HepG2 (cell line): ENCODE results near the gene MAMDC2. TPM values are rescaled to one million over a fixed set of nuclear protein-coding genes. Genes with fewer than 3 reads are reported as not detected.

Experiments
- ATAC-seq: fragments of 200-7000 bp; cut with Tn5 transposase; 3 replicates; pipeline ENCODE4 v1.9.1; 2020; ENCODE audit warnings: mild to moderate bottlenecking, moderate library complexity
- BruUV-seq: library from RNA; stranded (reverse); fragments of 400-500 nt; replicated peaks from 2 replicates; lab custom pipeline; 2021; lab: Mats Ljungman, UMichigan
- CTCF ChIA-PET: fragments of 300-600 bp; formaldehyde crosslinking; extraction: SDS; loops from one replicate; lab custom pipeline; 2021; ENCODE audit warnings: low total read pairs, inconsistent platforms, low intra/inter-chr PET ratio; lab: Yijun Ruan, JAX
- POLR2A ChIA-PET: fragments of 350-600 bp; sonication (Branson Sonifier 250); formaldehyde crosslinking; loops from one replicate; lab custom pipeline; 2020; ENCODE audit warnings: antibody characterized with exemption, inconsistent platforms; lab: Yijun Ruan, JAX
- DNase-seq: peaks from one replicate; pipeline ENCODE4 v3.0.0-alpha.2; 2015; ENCODE audit warnings: low spot score
- FAIRE-seq: peaks from 3 replicates; lab custom pipeline; 2011; peaks lifted over from hg19 to GRCh38; lab: Jason Lieb, UNC
- H2AFZ ChIP-seq: one replicate; pipeline ENCODE4 v1.6.1; 2011; ENCODE audit warnings: low read length, inconsistent platforms
- H3K27ac ChIP-seq: fragments of 300-600 bp; 3 replicates; pipeline ENCODE4 v1.8.0; 2011; ENCODE audit warnings: mixed run types, mild to moderate bottlenecking, mixed read lengths, low read length, inconsistent platforms; ENCODE audit not compliant: insufficient read depth; ENCODE audit errors: extremely low read length
- H3K27me3 ChIP-seq, 2 experiments: fragments of 200-600 bp in 1 of 2; 2 replicates in 1 of 2; 3 replicates in 1 of 2; pipeline versions ENCODE4 v1.6.0 to v1.8.0; 2011; ENCODE audit warnings: low read length in 2 of 2, mild to moderate bottlenecking in 2 of 2, moderate library complexity in 2 of 2, inconsistent platforms in 1 of 2; ENCODE audit not compliant: insufficient read depth in 2 of 2, control insufficient read depth in 1 of 2
- H3K36me3 ChIP-seq, 2 experiments: fragments of 200-600 bp in 1 of 2; replicated peaks in 1 of 2; 2 replicates in 1 of 2; 3 replicates in 1 of 2; pipeline versions ENCODE4 v1.5.1 to v1.8.0; 2011; ENCODE audit warnings: low read length in 2 of 2, inconsistent platforms in 1 of 2; ENCODE audit not compliant: insufficient read depth in 2 of 2, control insufficient read depth in 1 of 2
- H3K4me1 ChIP-seq: 2 replicates; pipeline ENCODE4 v1.5.1; 2012; ENCODE audit warnings: low read length, inconsistent platforms; ENCODE audit not compliant: insufficient read depth
- H3K4me2 ChIP-seq: 2 replicates; pipeline ENCODE4 v1.6.0; 2011; ENCODE audit warnings: low read depth, low read length, inconsistent platforms
- H3K4me3 ChIP-seq, 3 experiments: fragments of 200-600 bp in 1 of 3; sonication (generic), shearing (Covaris generic) in 1 of 3; replicated peaks in 1 of 3; 2 replicates each; pipeline ENCODE4 v1.5.1; 2011 to 2016; ENCODE audit warnings: low read length in 3 of 3, inconsistent platforms in 2 of 3, low read depth in 2 of 3, mild to moderate bottlenecking in 2 of 3, control low read depth in 1 of 3, mixed read lengths in 1 of 3; ENCODE audit not compliant: insufficient read depth in 1 of 3
- H3K79me2 ChIP-seq: one replicate; pipeline ENCODE4 v1.6.1; 2011; ENCODE audit warnings: low read length, inconsistent platforms; ENCODE audit not compliant: insufficient read depth
- H3K9ac ChIP-seq: 2 replicates; pipeline ENCODE4 v1.6.0; 2011; ENCODE audit warnings: mild to moderate bottlenecking, low read depth, low read length, inconsistent platforms; ENCODE audit not compliant: insufficient read depth
- H3K9me3 ChIP-seq: 2 replicates; pipeline ENCODE4 v1.5.1; 2012; ENCODE audit warnings: mild to moderate bottlenecking, low read length
- H4K20me1 ChIP-seq: 2 replicates; pipeline ENCODE4 v1.6.0; 2011; ENCODE audit warnings: inconsistent platforms, mild to moderate bottlenecking, low read length, moderate library complexity; ENCODE audit not compliant: insufficient read depth
- AFF4 ChIP-seq: sonication (generic); formaldehyde crosslinking; IDR thresholded peaks from 2 replicates; pipeline ENCODE4 v1.4.0; 2020; ENCODE audit warnings: missing genetic modification reagents
- HIVEP1 ChIP-seq: sonication (generic); formaldehyde crosslinking; IDR thresholded peaks from 2 replicates; pipeline ENCODE4 v1.4.0; 2020; ENCODE audit warnings: mild to moderate bottlenecking, missing genetic modification reagents
- MLXIP ChIP-seq: sonication (generic); formaldehyde crosslinking; IDR thresholded peaks from 2 replicates; pipeline ENCODE4 v1.9.0; 2021; ENCODE audit warnings: missing genetic modification reagents, borderline replicate concordance
- PAX8 ChIP-seq: sonication (generic); formaldehyde crosslinking; IDR thresholded peaks from 2 replicates; pipeline ENCODE4 v1.8.0; 2022; ENCODE audit warnings: mild to moderate bottlenecking, missing genetic modification reagents, borderline replicate concordance
- SRSF9 ChIP-seq: fragments of 200-400 bp; formaldehyde crosslinking; IDR thresholded peaks from 2 replicates; pipeline ENCODE4 v1.6.1; 2018; ENCODE audit warnings: borderline replicate concordance, mild to moderate bottlenecking, low read depth, low read length; ENCODE audit not compliant: insufficient read depth, poor library complexity, severe bottlenecking
- TBX2 ChIP-seq: sonication (generic); formaldehyde crosslinking; IDR thresholded peaks from 2 replicates; pipeline ENCODE4 v1.5.0; 2020; ENCODE audit warnings: missing genetic modification reagents, mild to moderate bottlenecking, borderline replicate concordance
- TOPORS ChIP-seq: sonication (generic); formaldehyde crosslinking; IDR thresholded peaks from 2 replicates; pipeline ENCODE4 v1.8.0; 2023; ENCODE audit warnings: mild to moderate bottlenecking, missing genetic modification reagents
- ZNF747 ChIP-seq: sonication (generic); formaldehyde crosslinking; IDR thresholded peaks from 2 replicates; pipeline ENCODE4 v1.8.1; 2023; ENCODE audit warnings: missing genetic modification reagents, mild to moderate bottlenecking, borderline replicate concordance
- WGBS: methylation state at CpG from one replicate; pipeline ENCODE4 v1.1.6; 2017; ENCODE audit warnings: low lambda C conversion rate; 5-methylcytosine and 5-hydroxymethylcytosine counted together
- in situ Hi-C: cut with HindIII; loops from 2 replicates; pipeline ENCODE4 v1.10.0; 2017; ENCODE audit warnings: low pct_unique_long_range_greater_than_20kb; ENCODE audit not compliant: extremely low pct_ligation_motif_present
- intact Hi-C: fragments of 100-400 bp; cut with micrococcal nuclease; formaldehyde crosslinking; loops from one replicate; pipeline ENCODE4 v1.10.0; 2022; ENCODE audit not compliant: unreplicated experiment
- polyA plus RNA-seq, 8 experiments: library from polyadenylated mRNA; depleted of rRNA in 3 of 8; stranded (reverse) in 7 of 8; unstranded in 1 of 8; fragments of >200 nt; fragmentation: Illumina TruSeq in 4 of 8; extraction: Trizol in 4 of 8; gene quantifications; 2 replicates each; pipeline versions ENCODE4 v1.2.1 to v1.2.3, GENCODE V29; 2011 to 2016; ENCODE audit warnings: low read depth in 4 of 8, missing spikeins in 1 of 8, mixed read lengths in 1 of 8; ENCODE audit not compliant: insufficient read depth in 1 of 8
- total RNA-seq, 5 experiments: library from RNA; depleted of rRNA; stranded (reverse); fragments of >200 nt; fragmentation: Illumina TruSeq; extraction: Trizol; gene quantifications; 2 replicates each; pipeline ENCODE4 v1.2.3, GENCODE V29; 2016; ENCODE audit warnings: low read depth in 1 of 5
- TF ChIP-seq, protein P1 (sequence below): fragments of 450-650 bp; IDR thresholded peaks from 2 replicates; pipeline ENCODE4 v1.6.1; 2017; ENCODE audit warnings: mild to moderate bottlenecking
- TF ChIP-seq, protein P2 (sequence below): sonication (generic); formaldehyde crosslinking; IDR thresholded peaks from 2 replicates; pipeline ENCODE4 v1.8.1; 2023; ENCODE audit warnings: mild to moderate bottlenecking, inconsistent platforms, moderate library complexity, missing genetic modification reagents, borderline replicate concordance
- TF ChIP-seq, protein P3 (sequence below): IDR thresholded peaks from 2 replicates; pipeline ENCODE4 v1.6.1; 2016; ENCODE audit warnings: missing genetic modification reagents, missing compliant biosample characterization

The MAMDC2 gene
- total and polyA plus RNA-seq, 2 of the 13 experiments (the other 11 are each of a cell fraction or from before 2014, with no cell fraction given) = not detected

GRCh38 chr9:70053864-70054263 is 10.2 kb downstream of the MAMDC2 start (continued):
- TF ChIP-seq, protein P1, sequence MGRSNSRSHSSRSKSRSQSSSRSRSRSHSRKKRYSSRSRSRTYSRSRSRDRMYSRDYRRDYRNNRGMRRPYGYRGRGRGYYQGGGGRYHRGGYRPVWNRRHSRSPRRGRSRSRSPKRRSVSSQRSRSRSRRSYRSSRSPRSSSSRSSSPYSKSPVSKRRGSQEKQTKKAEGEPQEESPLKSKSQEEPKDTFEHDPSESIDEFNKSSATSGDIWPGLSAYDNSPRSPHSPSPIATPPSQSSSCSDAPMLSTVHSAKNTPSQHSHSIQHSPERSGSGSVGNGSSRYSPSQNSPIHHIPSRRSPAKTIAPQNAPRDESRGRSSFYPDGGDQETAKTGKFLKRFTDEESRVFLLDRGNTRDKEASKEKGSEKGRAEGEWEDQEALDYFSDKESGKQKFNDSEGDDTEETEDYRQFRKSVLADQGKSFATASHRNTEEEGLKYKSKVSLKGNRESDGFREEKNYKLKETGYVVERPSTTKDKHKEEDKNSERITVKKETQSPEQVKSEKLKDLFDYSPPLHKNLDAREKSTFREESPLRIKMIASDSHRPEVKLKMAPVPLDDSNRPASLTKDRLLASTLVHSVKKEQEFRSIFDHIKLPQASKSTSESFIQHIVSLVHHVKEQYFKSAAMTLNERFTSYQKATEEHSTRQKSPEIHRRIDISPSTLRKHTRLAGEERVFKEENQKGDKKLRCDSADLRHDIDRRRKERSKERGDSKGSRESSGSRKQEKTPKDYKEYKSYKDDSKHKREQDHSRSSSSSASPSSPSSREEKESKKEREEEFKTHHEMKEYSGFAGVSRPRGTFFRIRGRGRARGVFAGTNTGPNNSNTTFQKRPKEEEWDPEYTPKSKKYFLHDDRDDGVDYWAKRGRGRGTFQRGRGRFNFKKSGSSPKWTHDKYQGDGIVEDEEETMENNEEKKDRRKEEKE = no peak
- TF ChIP-seq ZNF747 (CRISPR knock-in tag) = no peak
- TF ChIP-seq, all 625 proteins: peak for 0

GRCh38 chr9:70054521-70054920 is 10.9 kb downstream of the MAMDC2 start:
- H3K9ac ChIP-seq = no peak overlapping the region
- ATAC-seq = no peak
- no peak overlapping the region for H3K4me3 ChIP-seq
- no peaks in the 10 kb centered on the region for H3K4me1 ChIP-seq
- TF ChIP-seq SRSF9 (no peak), TOPORS (CRISPR knock-in tag) (no peak), MLXIP (CRISPR knock-in tag) (no peak), HIVEP1 (CRISPR knock-in tag) (no peak), PAX8 (CRISPR knock-in tag) (no peak), AFF4 (CRISPR knock-in tag) (no peak), TBX2 (CRISPR knock-in tag) (no peak)
- TF ChIP-seq, protein P2, sequence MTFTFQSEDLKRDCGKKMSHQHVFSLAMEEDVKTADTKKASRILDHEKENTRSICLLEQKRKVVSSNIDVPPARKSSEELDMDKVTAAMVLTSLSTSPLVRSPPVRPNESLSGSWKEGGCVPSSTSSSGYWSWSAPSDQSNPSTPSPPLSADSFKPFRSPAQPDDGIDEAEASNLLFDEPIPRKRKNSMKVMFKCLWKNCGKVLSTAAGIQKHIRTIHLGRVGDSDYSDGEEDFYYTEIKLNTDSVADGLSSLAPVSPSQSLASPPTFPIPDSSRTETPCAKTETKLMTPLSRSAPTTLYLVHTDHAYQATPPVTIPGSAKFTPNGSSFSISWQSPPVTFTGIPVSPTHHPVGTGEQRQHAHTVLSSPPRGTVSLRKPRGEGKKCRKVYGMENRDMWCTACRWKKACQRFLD (CRISPR knock-in tag) = no peak
- TF ChIP-seq, protein P3, sequence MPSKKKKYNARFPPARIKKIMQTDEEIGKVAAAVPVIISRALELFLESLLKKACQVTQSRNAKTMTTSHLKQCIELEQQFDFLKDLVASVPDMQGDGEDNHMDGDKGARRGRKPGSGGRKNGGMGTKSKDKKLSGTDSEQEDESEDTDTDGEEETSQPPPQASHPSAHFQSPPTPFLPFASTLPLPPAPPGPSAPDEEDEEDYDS (CRISPR knock-in tag) = no peak
- H3K4me2 ChIP-seq = no peak overlapping the region
- no peaks in the 10 kb centered on the region for H4K20me1 ChIP-seq
- 0 out of 5 replicates have a peak, but pooled peaks cover 0 to 3% of the 10 kb centered on the region in 2 experiments for H3K27me3 ChIP-seq
- intact Hi-C loops (no loop called here), in situ Hi-C loops (no loop called here)
- no peaks in the 10 kb centered on the region for H3K36me3 ChIP-seq
- ChIA-PET CTCF (no interaction called here), POLR2A (no interaction called here)
- no peak for DNase-seq
- FAIRE-seq = no peak
- no peaks in the 10 kb centered on the region for H3K9me3 ChIP-seq
- H3K79me2 ChIP-seq = no peaks in the 10 kb centered on the region
- 3% methylated on average over 3 of the region's 3 CpGs for WGBS
- no TSS peak for BruUV-seq
- no peak overlapping the region for H3K27ac ChIP-seq
- no peak overlapping the region for H2AFZ ChIP-seq
